ENCODE data around the gene CCDC88C.

- TF ChIP-seq CTCF (IDR thresholded peaks at IDR 0.05; ENCODE audit: borderline replicate concordance, extremely low read depth, low read length, poor library complexity, severe bottlenecking) (no peak), EZH2 (IDR thresholded peaks at IDR 0.05; ENCODE audit: borderline replicate concordance, low read depth, low read length, severe bottlenecking) (no peak)
Observed at GRCh38 chr14:91283666-91284065, 134.0 kb downstream of the CCDC88C start.

Data from DND-41 (cell line).